ENCODE data around the gene STK33.

DNA sequence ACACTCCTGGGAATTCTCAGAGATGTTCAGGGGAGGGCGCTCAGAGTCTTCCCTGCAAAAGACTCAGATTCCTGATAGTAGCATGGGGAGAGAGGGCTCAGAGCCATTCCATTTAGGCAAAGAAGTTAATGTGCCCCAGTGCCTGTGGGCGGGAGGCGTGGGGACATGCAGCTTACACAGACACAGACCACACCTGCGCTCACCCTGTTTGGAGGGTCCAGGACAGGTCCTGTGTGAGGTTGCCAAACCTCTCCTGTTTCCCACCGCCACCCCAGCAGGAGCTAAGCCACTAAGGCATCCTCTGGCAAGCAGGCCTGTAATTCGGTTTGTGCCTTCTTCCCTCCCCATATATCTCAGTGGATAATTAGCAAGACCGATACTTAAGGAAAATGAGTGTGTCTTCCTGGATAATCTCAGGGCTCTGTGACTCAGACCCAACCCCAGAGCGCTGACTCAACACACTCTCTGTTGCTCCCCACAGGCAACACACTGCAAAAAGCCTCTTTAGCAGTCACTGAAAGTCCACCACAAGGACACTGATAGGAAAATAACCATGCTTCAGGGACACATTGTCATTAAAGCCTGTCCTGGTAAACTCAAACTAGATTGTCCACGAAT, 211.5 kb downstream of the STK33 start:
- TF ChIP-seq GATA2 (IDR thresholded peaks at IDR 0.05; ENCODE audit: low read depth, low read length) (no peak), GATA3 (IDR thresholded peaks at IDR 0.05; ENCODE audit: low read depth, low read length) (no peak)
